B cell (primary cell): ENCODE data around the gene GAB3. TPM values are rescaled to one million over a fixed set of nuclear protein-coding genes. Genes with fewer than 3 reads are reported as not detected.
A peak's percentile ranks its signal among the peaks of the same experiment; 100 is the strongest.
"Not testable (repeated sequence)": the region's sequence is repeated elsewhere in the genome, so short reads cannot be mapped to it uniquely, and the experiment has no call there.

Experiments
- ATAC-seq: fragments of 200-7000 bp; cut with Tn5 transposase; one replicate; pipeline ENCODE4 v1.10.0; 2021; ENCODE audit warnings: low read depth, mild to moderate bottlenecking, moderate number of reproducible peaks, moderate library complexity
- CTCF ChIA-PET: fragments of 350-600 bp; sonication (Branson Sonifier 250); formaldehyde crosslinking; loops from one replicate; lab custom pipeline; 2021; ENCODE audit warnings: antibody characterized with exemption, inconsistent platforms; lab: Charles Lee
- POLR2A ChIA-PET: fragments of 350-600 bp; sonication (Branson Sonifier 250); formaldehyde crosslinking; loops from one replicate; lab custom pipeline; 2021; ENCODE audit warnings: antibody characterized with exemption; lab: Charles Lee
- DNase-seq: peaks from one replicate; pipeline ENCODE4 v3.0.0; 2013
- H2AFZ ChIP-seq: 2 replicates; pipeline ENCODE4 v1.6.1; 2012; ENCODE audit warnings: mild to moderate bottlenecking, low read depth, low read length; ENCODE audit not compliant: insufficient read depth, poor library complexity, severe bottlenecking
- H3K27ac ChIP-seq, 2 donors: 1 replicate in 1 of 2; 2 replicates in 1 of 2; pipeline ENCODE4 v1.5.1; 2012 to 2013; ENCODE audit warnings: low read length in 2 of 2, mild to moderate bottlenecking in 2 of 2, moderate library complexity in 1 of 2
- H3K27me3 ChIP-seq, 4 experiments: fragments of 200-600 bp in 1 of 4; sonication (generic) in 1 of 4; replicated peaks in 1 of 4; 1 replicate in 2 of 4; 2 replicates in 2 of 4; pipeline versions ENCODE4 v1.6.1 to v1.7.0; 2013 to 2016; ENCODE audit warnings: low read length in 3 of 4, mild to moderate bottlenecking in 2 of 4, mixed read lengths in 1 of 4, moderate library complexity in 1 of 4; ENCODE audit not compliant: insufficient read depth in 4 of 4, control insufficient read depth in 3 of 4; ENCODE audit errors: control extremely low read depth in 1 of 4
- H3K36me3 ChIP-seq, 2 experiments: replicated peaks in 1 of 2; 1 replicate in 1 of 2; 2 replicates in 1 of 2; pipeline versions ENCODE4 v1.6.1 to v1.7.1; 2013; ENCODE audit warnings: low read length in 1 of 2; ENCODE audit not compliant: insufficient read depth in 2 of 2, control insufficient read depth in 1 of 2; ENCODE audit errors: control extremely low read depth in 1 of 2, extremely low read depth in 1 of 2
- H3K4me1 ChIP-seq, 2 donors: fragments of 200-600 bp in 1 of 2; sonication (generic) in 1 of 2; 1 replicate in 1 of 2; 2 replicates in 1 of 2; pipeline versions ENCODE4 v1.5.1 to v1.6.1; 2013 to 2017; ENCODE audit warnings: low read length in 2 of 2; ENCODE audit not compliant: control insufficient read depth in 2 of 2, insufficient read depth in 2 of 2
- H3K4me2 ChIP-seq: replicated peaks from 2 replicates; pipeline ENCODE3; 2012; ENCODE audit warnings: mild to moderate bottlenecking, low read depth, low read length; ENCODE audit not compliant: poor library complexity, severe bottlenecking
- H3K4me3 ChIP-seq, 5 experiments: fragments of 200-600 bp in 1 of 5; sonication (generic) in 1 of 5; 1 replicate in 3 of 5; 2 replicates in 2 of 5; pipeline versions ENCODE4 v1.5.1 to v1.7.0; 2011 to 2016; ENCODE audit warnings: low read length in 4 of 5, mild to moderate bottlenecking in 4 of 5, low read depth in 2 of 5, control low read depth in 1 of 5, moderate library complexity in 1 of 5; ENCODE audit not compliant: insufficient read depth in 1 of 5; ENCODE audit errors: control extremely low read depth in 1 of 5, extremely low read depth in 1 of 5
- H3K79me2 ChIP-seq: fragments of 200-600 bp; sonication (generic); one replicate; pipeline ENCODE4 v1.6.0; 2016; ENCODE audit warnings: low read length; ENCODE audit not compliant: control insufficient read depth, insufficient read depth
- H3K9ac ChIP-seq: fragments of 200-600 bp; sonication (generic); 2 replicates; pipeline ENCODE4 v1.6.1; 2017; ENCODE audit warnings: mild to moderate bottlenecking, low read length, moderate library complexity
- H3K9me3 ChIP-seq, 3 donors: one replicate each; pipeline versions ENCODE4 v1.6.1 to v1.7.1; 2013; ENCODE audit warnings: low read length in 2 of 3; ENCODE audit not compliant: control insufficient read depth in 2 of 3, insufficient read depth in 1 of 3; ENCODE audit errors: control extremely low read depth in 1 of 3
- H4K20me1 ChIP-seq: 2 replicates; pipeline ENCODE4 v1.6.0; 2012; ENCODE audit warnings: mild to moderate bottlenecking, low read length; ENCODE audit not compliant: insufficient read depth, control insufficient read depth, poor library complexity, severe bottlenecking
- H3K27ac Mint-ChIP-seq: one replicate; pipeline ENCODE4 v1.8.0; 2021; ENCODE audit warnings: mixed read lengths
- H3K27me3 Mint-ChIP-seq: one replicate; pipeline ENCODE4 v1.8.0; 2021; ENCODE audit warnings: mixed read lengths
- H3K4me1 Mint-ChIP-seq: one replicate; pipeline ENCODE4 v1.8.0; 2021; ENCODE audit warnings: mixed read lengths
- H3K4me3 Mint-ChIP-seq: one replicate; pipeline ENCODE4 v1.8.0; 2021; ENCODE audit warnings: mixed read lengths
- H3K9me3 Mint-ChIP-seq: one replicate; pipeline ENCODE4 v1.8.0; 2022; ENCODE audit warnings: mixed read lengths; ENCODE audit not compliant: insufficient read depth
- CTCF ChIP-seq: fragments of 200-600 bp; IDR thresholded peaks from one replicate; pipeline ENCODE4 v1.8.0; 2022; ENCODE audit warnings: antibody characterized with exemption, mild to moderate bottlenecking
- EZH2 ChIP-seq: IDR thresholded peaks from 2 replicates; pipeline ENCODE4 v1.6.1; 2012; ENCODE audit warnings: borderline replicate concordance, low read depth, mild to moderate bottlenecking, moderate library complexity, low read length; ENCODE audit not compliant: insufficient read depth, poor library complexity, severe bottlenecking
- WGBS: methylation state at CpG from one replicate; pipeline ENCODE4 v1.1.5; 2013; ENCODE audit warnings: missing lambda C conversion rate; ENCODE audit not compliant: insufficient coverage; 5-methylcytosine and 5-hydroxymethylcytosine counted together
- intact Hi-C: fragments of 100-400 bp; cut with micrococcal nuclease; formaldehyde crosslinking; loops from one replicate; pipeline ENCODE4 v1.10.0; 2022
- polyA plus RNA-seq: library from polyadenylated mRNA; depleted of rRNA; stranded (reverse); fragments of >200 nt; gene quantifications from 2 replicates; pipeline ENCODE4 v1.2.3, GENCODE V29; 2012
- total RNA-seq, 2 donors: library from RNA; stranded (reverse); fragments of 120-200 nt in 1 of 2; gene quantifications; 1 replicate in 1 of 2; 2 replicates in 1 of 2; pipeline versions ENCODE4 v1.2.3 to v1.2.4, GENCODE V29; 2013 to 2022

GAB3 gene
- total and polyA plus RNA-seq, 2 donors (not counting 1 experiment from before 2014, with no cell fraction given) = 13.2 to 16.5 TPM

GRCh38 chrX:154670848-154671247, 80.0 kb downstream of the GAB3 start:
- H3K79me2 ChIP-seq, ATAC-seq, H3K4me3 ChIP-seq, H3K4me1 ChIP-seq, H3K27ac Mint-ChIP-seq, H3K4me3 Mint-ChIP-seq, H3K27me3 Mint-ChIP-seq, H2AFZ ChIP-seq, H3K27me3 ChIP-seq, H3K36me3 ChIP-seq, CTCF ChIA-PET, POLR2A ChIA-PET, H3K4me2 ChIP-seq, H3K9me3 Mint-ChIP-seq, H3K4me1 Mint-ChIP-seq, intact Hi-C loops, H4K20me1 ChIP-seq, H3K9me3 ChIP-seq, H3K9ac ChIP-seq, DNase-seq, H3K27ac ChIP-seq: not testable (repeated sequence)
- 82% methylated on average over 3 of the region's 8 CpGs for WGBS

GRCh38 chrX:154661899-154662298, 89.0 kb downstream of the GAB3 start:
- DNase-seq (peak; percentile 48), ATAC-seq (no peak)
- Histone ChIP-seq H3K4me2 (peak overlapping the region; percentile 12), H2AFZ (no peak overlapping the region), H3K27me3 (no peaks in the 10 kb centered on the region), H3K36me3 (no peaks in the 10 kb centered on the region), H3K27ac (no peak overlapping the region), H3K79me2 (no peaks in the 10 kb centered on the region), H3K9ac (no peak overlapping the region), H3K9me3 (no peaks in the 10 kb centered on the region), H4K20me1 (no peaks in the 10 kb centered on the region), H3K4me1 (peaks cover 7 to 20% of the 10 kb centered on the region in 2 donors), H3K4me3 (no peak overlapping the region)
- ChIA-PET POLR2A (interaction anchor here (1.0 kb wide), 1 partner anchor 90 kb away, joined by 3 read pairs; no protein-coding TSS in a partner anchor), CTCF (no interaction called here)
- peak overlapping the region; percentile 24 for H3K4me3 Mint-ChIP-seq
- peaks cover 13% of the 10 kb centered on the region for H3K4me1 Mint-ChIP-seq
- H3K27ac Mint-ChIP-seq = peak overlapping the region; percentile 75
- H3K27me3 Mint-ChIP-seq = no peaks in the 10 kb centered on the region
- no peak for TF ChIP-seq EZH2
- no peak for TF ChIP-seq CTCF
- 4% methylated on average over 4 of the region's 7 CpGs for WGBS
- intact Hi-C loops = no loop called here
- peaks cover 3% of the 10 kb centered on the region for H3K9me3 Mint-ChIP-seq
